ENCODE results near the gene MED17. TPM values are rescaled to one million over a fixed set of nuclear protein-coding genes. Genes with fewer than 3 reads are reported as not detected.

The MED17 gene
- total and polyA plus RNA-seq, 2 of the 13 experiments (the other 11 are each of a cell fraction or from before 2014, with no cell fraction given), result 23.1 to 37.0 TPM

- TF ChIP-seq ZNF205 (CRISPR knock-in tag; IDR thresholded peaks at IDR 0.05) (peak; percentile 77; the same call in 1 of the 2 replicates), HIC2 (CRISPR knock-in tag; IDR thresholded peaks at IDR 0.05; ENCODE audit: low read depth) (no peak), ZNF567 (CRISPR knock-in tag; IDR thresholded peaks at IDR 0.05; ENCODE audit: borderline replicate concordance) (no peak), ZNF230 (CRISPR knock-in tag; IDR thresholded peaks at IDR 0.05) (peak; percentile 93), ATRX (CRISPR knock-in tag; IDR thresholded peaks at IDR 0.05; ENCODE audit: borderline replicate concordance) (no peak), PREB (CRISPR knock-in tag; IDR thresholded peaks at IDR 0.05) (no peak), HMGXB3 (CRISPR knock-in tag; IDR thresholded peaks at IDR 0.05; ENCODE audit: borderline replicate concordance) (peak; percentile 82; the same call in 1 of the 2 replicates), KLF9 (CRISPR knock-in tag; IDR thresholded peaks at IDR 0.05; ENCODE audit: low read depth) (peak; percentile 89; the same call in 1 of the 2 replicates), HNRNPH1 (optimal IDR thresholded peaks at IDR 0.05; ENCODE audit: low read depth, low read length) (no peak), ZNF780A (CRISPR knock-in tag; IDR thresholded peaks at IDR 0.05) (no peak), BRCA1 (CRISPR knock-in tag; IDR thresholded peaks at IDR 0.05) (0 out of 2 replicates have a peak, but pooled peaks have one; percentile 67), ISX (CRISPR knock-in tag; conservative IDR thresholded peaks at IDR 0.05) (no peak), YY1 (IDR thresholded peaks at IDR 0.05; ENCODE audit: insufficient read depth, insufficient replicate concordance, low read depth, low read length) (no peak), ZNF513 (CRISPR knock-in tag; conservative IDR thresholded peaks at IDR 0.05) (no peak), NCOR1 (IDR thresholded peaks at IDR 0.05; ENCODE audit: borderline replicate concordance, low read length) (peak; percentile 33; the same call in 1 of the 2 replicates), MAFG (CRISPR knock-in tag; IDR thresholded peaks at IDR 0.05) (no peak), ASH2L (IDR thresholded peaks at IDR 0.05; ENCODE audit: insufficient read length, low read depth, low read length) (no peak), ZNF10 (CRISPR knock-in tag; IDR thresholded peaks at IDR 0.05; ENCODE audit: borderline replicate concordance, low read depth) (no peak), SCMH1 (CRISPR knock-in tag; IDR thresholded peaks at IDR 0.05; ENCODE audit: borderline replicate concordance) (no peak), CCDC6 (CRISPR knock-in tag; IDR thresholded peaks at IDR 0.05) (no peak), CREB3 (CRISPR knock-in tag; IDR thresholded peaks at IDR 0.05) (no peak)
These were observed 11.0 kb upstream of the MED17 start (continued) for GRCh38 chr11:93773045-93773477.

All from HepG2 (cell line).